CD1c-positive myeloid dendritic cell (primary cell): ENCODE results near the gene PARS2.

ENCODE experiments used
- DNase-seq: peaks from one replicate; pipeline ENCODE4 v3.0.0-alpha.2; 2016; ENCODE audit errors: extremely low spot score

The PARS2 gene

GRCh38 chr1:54736685-54737084 lies 27.6 kb downstream of the PARS2 start:
- DNase-seq = no peak

- DNase-seq = no peak
Measured at GRCh38 chr1:54728027-54728426, 36.3 kb downstream of the PARS2 start.

- DNase-seq = no peak
Measured at GRCh38 chr1:54724771-54725170, 39.6 kb downstream of the PARS2 start.

- no peak for DNase-seq
Measured at GRCh38 chr1:54723985-54724384, 40.3 kb downstream of the PARS2 start.

GRCh38 chr1:54721719-54722118 lies 42.6 kb downstream of the PARS2 start:
- DNase-seq = no peak

- no peak for DNase-seq
Measured at GRCh38 chr1:54716299-54717047, 47.9 kb downstream of the PARS2 start.

- DNase-seq = peak; percentile 91
Measured at GRCh38 chr1:54715493-54716298, 48.6 kb downstream of the PARS2 start, which contains the start of gene TTC4. TSS of gene TTC4 (plus strand) at chr1:54715861. CDS start at chr1:54715909, 48 bp downstream.

- no peak for DNase-seq
Measured at GRCh38 chr1:54714881-54715492, 49.3 kb downstream of the PARS2 start.

- no peak for DNase-seq
Measured at GRCh38 chr1:54711536-54711935, 52.8 kb downstream of the PARS2 start.

GRCh38 chr1:54710841-54711240 lies 53.5 kb downstream of the PARS2 start:
- DNase-seq = no peak

- no peak for DNase-seq
Measured at GRCh38 chr1:54710434-54710833, 53.9 kb downstream of the PARS2 start.

- no peak for DNase-seq
Measured at GRCh38 chr1:54709547-54710292, 54.6 kb downstream of the PARS2 start.

GRCh38 chr1:54708385-54708784 lies 55.9 kb downstream of the PARS2 start:
- no peak for DNase-seq
